ENCODE data around the gene FFAR3.
"Not testable (repeated sequence)": the region's sequence is repeated elsewhere in the genome, so short reads cannot be mapped to it uniquely, and the experiment has no call there.

FFAR3 gene

GRCh38 chr19:35378356-35378755 is 20.1 kb downstream of the FFAR3 start:
- ATAC-seq = no peak

DNA sequence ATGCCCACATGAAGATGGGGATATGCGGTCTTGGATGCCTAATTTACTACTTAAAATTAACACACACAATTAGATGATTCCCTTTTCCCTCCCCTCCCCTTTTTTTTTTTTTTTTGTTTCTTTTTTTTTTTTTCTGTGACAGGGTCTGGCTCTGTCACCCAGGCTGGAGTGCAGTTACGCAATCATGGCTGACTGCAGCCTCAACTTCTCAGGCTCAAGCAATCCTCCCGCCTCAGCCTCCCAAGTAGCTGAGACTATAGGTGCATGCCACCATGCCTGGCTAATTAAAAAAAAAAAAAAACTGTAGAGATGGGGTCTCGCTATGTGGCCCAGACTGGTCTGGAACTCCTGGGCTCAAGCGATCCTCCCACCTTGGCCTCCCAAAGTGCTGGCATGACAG is 21.3 kb downstream of the FFAR3 start:
- ATAC-seq = not testable (repeated sequence)

DNA sequence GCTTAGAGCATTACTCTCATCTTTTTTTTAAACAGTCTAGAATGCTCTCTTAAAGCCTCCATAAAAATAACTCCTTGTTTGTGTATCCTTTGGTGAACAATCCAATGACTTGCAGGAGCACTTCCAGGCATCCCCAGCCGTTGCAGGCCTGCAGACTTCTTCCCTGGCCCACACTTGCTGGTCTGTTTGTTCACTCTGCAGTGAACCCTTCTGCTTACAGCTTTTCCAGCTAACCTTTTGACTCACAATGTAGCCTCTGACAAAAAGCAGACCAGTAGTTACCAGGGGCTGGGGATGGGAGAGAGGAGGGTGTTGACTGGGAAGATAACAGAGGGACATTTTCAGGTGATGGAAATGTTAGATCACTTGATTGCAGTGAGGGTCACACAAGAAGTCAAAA is 21.7 kb downstream of the FFAR3 start:
- no peak for ATAC-seq

GRCh38 chr19:35380450-35381124 is 22.3 kb downstream of the FFAR3 start:
- no peak for ATAC-seq

DNA sequence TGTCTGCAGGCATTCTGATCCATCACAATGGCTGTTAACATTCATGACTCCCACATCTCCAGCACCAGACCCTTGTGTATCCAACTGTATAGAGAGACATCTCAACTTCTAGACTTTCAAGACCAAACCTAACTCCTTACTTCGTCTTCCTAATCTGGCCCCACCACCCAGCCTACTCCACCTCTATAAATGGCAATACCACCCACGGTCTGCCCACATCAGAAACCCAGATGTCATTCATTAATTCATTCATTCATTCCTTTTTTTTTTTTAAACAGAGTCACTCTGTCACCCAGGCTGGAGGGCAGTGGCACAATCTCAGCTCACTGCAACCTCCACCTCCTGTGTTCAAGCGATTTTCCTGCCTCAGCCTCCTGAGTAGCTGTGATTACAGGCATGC is 23.1 kb downstream of the FFAR3 start:
- no peak for ATAC-seq

- no peak for ATAC-seq
Measured at GRCh38 chr19:35381926-35382325, 23.7 kb downstream of the FFAR3 start.

GRCh38 chr19:35383536-35383935 is 25.3 kb downstream of the FFAR3 start:
- no peak for ATAC-seq

DNA sequence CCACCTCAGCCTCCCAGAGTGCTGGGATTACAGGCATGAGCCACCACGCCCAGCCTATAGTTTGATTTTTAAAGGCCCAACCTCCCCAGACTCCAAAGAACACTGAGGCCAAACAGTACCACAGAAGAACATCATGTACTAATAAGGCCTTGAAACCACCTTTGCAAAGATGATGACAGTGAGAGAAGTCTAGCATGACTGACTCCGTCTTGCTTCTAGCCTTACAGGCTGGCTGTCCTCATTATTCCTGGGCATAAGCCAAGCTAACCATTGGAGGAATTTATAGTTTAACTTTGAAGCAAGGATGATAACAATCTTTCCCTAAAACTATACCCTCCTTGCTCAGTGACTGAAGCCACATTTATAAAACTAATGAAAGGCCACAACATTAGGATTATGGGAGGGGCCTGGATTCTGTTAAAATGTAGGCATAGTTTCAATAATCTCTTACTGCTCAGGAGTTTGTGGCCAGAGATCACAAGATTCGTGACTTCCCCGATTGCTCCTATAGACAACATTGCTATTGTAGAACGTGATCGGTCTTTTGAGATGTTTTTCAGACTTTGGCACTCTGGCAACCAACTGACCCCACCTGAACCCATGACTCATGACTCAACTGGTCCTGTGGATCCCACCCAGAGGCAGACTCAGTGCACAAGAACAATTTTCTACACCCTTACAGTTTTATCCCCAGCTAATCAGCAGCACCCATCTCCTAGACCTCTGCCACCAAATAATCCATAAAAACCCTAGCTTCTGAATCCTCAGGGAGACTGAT is 30.2 kb downstream of the FFAR3 start:
- no peak for ATAC-seq

GRCh38 chr19:35389192-35389861 is 31.1 kb downstream of the FFAR3 start:
- no peak for ATAC-seq

DNA sequence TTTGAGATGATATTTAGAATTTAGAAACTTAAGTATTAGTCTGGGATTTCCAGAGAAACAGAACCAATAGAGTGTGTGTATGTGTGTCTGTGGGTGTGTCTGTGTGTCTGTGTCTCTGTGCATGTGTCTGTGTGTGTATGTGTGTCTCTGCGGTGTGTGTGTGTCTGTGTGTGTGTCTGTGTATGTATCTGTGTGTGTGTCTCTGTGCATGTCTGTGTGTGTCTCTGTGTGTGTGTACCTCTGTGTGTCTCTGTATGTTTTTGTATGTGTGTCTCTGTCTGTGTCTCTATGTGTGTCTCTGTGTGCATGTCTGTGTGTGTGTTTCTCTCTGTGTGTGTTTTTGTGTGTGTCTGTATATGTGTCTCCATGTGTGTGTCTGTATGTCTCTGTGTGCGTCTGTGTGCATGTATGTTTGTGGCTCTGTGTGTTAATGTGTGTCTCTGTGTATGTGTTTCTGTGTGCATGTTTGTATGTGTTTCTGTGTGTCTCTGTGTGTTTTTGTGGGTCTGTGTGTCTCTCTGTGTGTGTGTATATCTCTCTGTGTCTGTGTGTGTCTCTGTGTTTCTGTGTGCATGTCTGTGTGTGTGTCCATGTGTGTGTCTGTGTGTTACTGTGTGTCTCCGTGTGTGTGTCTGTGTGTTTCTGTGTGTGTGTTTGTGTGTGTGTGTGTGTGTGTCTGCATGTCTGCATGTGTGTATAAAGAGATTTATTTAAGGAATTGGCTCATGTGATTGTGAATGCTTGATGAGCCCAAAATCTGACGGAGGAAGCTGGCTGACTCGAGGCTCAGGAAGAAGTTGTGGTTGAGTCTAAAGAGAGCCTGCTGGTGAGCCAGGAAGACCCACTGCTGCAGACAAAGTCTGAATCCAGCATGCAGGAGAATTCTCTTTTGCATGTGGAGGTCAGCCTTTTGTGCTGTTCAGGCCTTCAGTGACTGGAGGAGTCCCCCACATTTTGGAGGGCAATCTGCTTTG is 34.8 kb downstream of the FFAR3 start:
- ATAC-seq = no peak

DNA sequence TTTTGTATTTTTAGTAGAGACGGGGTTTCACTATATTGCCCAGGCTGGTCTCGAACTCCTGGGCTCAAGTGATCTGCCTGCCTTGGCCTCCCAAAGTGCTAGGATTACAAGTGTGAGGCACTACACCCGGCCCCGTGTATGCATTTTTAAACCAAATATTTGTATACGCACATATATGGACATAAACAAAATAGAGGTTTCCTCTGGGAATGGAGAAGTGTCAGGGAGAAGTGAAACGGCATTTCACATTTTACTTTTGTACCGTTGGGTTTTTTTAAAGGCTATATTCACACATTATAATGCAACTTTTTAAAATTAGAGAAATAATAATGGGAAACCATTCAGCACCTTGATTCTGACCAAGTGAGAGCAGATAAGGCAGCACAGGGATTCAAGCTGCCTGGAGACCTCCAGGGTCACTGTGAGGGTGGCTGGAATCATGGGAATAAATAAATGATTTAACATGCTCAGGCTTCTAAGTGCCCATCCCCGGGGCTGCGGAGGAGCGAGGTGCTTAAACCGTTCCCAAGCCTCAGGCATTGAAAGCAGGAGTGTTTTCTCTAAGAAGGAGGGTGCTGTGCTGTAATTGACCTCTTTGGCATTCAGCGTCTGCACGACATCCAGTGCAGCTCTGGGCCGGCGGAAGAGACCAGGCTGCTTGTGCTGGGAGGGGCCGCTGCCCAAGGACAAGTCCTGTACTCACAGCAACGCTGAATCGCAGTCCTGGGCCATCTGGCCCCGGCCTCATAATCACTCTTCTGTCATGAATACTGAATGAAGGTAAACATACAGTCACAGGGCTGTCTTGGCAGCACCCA is 37.3 kb downstream of the FFAR3 start:
- no peak for ATAC-seq

- no peak for ATAC-seq
Measured at GRCh38 chr19:35396240-35396885, 38.1 kb downstream of the FFAR3 start.

DNA sequence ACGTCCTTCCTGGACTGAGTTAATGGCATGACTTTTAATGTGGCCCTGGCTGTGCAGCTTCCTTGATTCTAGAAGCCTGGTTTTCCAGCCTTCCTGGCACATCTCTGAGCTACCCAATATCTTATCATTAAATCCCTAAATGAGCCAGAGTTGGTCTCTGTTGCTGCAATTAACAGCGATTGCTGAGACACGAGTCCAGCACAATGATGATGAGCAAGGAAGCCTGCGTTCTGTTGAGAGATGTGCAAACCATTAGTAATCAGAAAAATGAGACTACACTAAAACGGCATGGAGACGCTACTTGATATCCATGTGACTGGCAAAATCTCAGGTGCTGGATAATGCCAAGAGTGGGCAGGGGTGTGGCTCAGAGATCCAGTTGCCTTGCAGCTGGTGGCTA is 38.8 kb downstream of the FFAR3 start:
- no peak for ATAC-seq

DNA sequence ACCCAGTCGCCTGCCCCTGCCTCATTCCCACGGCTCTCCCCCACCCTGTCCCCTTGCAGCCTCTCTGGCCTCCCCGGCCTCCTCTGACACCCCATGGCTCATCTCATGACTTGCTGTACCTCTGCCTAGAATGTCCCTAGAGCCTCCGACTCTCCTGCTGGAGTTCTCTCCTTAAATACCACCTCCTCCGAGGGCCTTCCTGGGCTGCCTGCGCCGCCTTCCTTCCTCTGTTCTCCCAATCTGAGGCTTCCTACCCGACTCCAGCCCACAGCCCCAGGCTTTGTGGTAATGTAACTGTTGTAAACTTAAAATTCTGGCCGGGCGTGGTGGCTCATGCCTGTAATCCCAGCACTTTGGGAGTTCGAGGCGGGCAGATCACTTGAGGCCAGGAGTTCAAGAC is 40.3 kb downstream of the FFAR3 start:
- ATAC-seq = no peak

- no peak for ATAC-seq
Measured at GRCh38 chr19:35399231-35399630, 41.0 kb downstream of the FFAR3 start.

- no peak for ATAC-seq
Measured at GRCh38 chr19:35399948-35400772, 41.9 kb downstream of the FFAR3 start.

DNA sequence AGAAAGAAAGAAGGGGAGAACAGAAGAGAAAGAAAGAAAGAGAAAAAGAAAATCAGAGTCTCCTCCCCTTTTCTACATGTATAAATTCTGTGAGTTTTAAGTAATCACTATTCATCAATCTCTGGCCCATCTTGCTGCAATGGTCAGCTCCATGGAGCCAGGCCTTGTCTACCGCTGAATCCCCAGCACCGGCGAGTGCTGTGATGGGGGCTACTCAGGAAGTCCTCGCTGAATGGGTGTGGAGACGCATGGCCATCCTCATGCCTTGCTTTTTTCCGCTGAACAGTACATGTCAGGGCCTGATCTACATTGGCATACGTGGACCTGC is 42.5 kb downstream of the FFAR3 start:
- no peak for ATAC-seq

DNA sequence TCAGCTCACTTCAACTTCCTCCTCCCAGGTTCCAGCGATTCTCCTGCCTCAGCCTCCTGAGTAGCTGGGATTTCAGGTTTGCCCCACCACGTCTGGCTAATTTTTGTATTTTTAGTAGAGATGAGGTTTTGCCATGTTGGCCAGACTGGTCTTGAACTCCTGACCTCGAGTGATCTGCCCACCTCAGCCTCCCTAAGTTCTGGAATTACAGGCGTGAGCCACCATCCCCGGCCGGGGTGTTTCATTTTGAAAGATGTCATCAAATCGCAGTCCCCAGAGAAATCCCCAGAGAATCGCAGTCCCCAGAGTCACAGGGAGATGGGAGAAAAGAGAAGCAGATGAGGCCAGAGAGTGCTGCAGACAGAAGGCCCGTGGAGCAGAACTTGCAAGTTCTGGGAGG is 43.2 kb downstream of the FFAR3 start:
- not testable (repeated sequence) for ATAC-seq

DNA sequence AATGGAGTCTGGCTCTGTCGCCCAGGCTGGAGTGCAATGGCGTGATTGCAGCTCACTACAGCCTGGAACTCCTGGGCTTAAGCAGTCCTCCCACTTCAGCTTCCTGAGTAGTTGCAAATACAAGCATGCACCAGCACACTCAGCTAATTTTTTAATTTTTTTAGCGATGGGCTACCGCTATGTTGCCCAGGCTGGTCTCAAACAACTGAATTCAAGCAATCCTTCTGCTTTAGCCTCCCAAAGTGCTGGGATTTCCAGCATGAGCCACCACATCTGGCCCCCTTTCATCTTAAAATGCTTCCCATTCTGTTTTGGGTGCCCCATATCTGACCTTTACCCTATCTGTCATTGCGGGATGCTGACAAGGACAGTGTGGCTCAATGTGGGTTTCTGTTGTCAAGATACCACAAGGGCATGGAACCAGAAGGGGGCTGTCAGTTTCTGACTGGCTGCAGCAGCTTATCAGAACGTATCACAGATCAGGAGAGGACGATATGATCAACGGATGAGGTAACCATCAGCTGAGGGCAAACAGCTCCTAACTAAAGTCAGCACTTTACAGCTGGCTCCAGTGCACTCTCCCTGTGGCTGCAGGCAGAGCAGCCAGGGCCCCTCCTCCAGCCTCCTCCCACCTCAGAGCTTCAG is 45.0 kb downstream of the FFAR3 start:
- no peak for ATAC-seq
